Colonic mucosa (tissue), 4 donors: ENCODE data around the gene NME3. TPM values are rescaled to one million over a fixed set of nuclear protein-coding genes. Genes with fewer than 3 reads are reported as not detected.

Experiments used
- DNase-seq: peaks from one replicate; pipeline ENCODE4 v3.0.0-alpha.2; 2020
- H3K27ac ChIP-seq: fragments of 200-600 bp; one replicate; pipeline ENCODE4 v1.8.0; 2021
- H3K27me3 ChIP-seq: fragments of 200-600 bp; one replicate; pipeline ENCODE4 v1.8.0; 2021
- H3K36me3 ChIP-seq: fragments of 200-600 bp; one replicate; pipeline ENCODE4 v1.8.0; 2021
- H3K4me1 ChIP-seq: fragments of 200-600 bp; one replicate; pipeline ENCODE4 v1.8.0; 2021; ENCODE audit warnings: mild to moderate bottlenecking
- H3K4me3 ChIP-seq: fragments of 200-600 bp; one replicate; pipeline ENCODE4 v1.8.0; 2021
- H3K9ac ChIP-seq, 2 donors: one replicate each; pipeline ENCODE4 v1.7.0; 2013; ENCODE audit warnings: control low read depth in 2 of 2, low read depth in 2 of 2, low read length in 2 of 2
- H3K9me3 ChIP-seq: fragments of 200-600 bp; one replicate; pipeline ENCODE4 v1.8.0; 2021
- CTCF ChIP-seq: fragments of 200-600 bp; IDR thresholded peaks from one replicate; pipeline ENCODE4 v1.8.0; 2022; ENCODE audit warnings: antibody characterized with exemption, mild to moderate bottlenecking
- intact Hi-C: fragments of 100-400 bp; cut with DNase I; formaldehyde crosslinking; loops from one replicate; pipeline ENCODE4 v1.14.1; 2022
- total RNA-seq, 2 donors: library from RNA; stranded (reverse); fragmentation: NEBNext Ultra II Directional in 1 of 2; extraction: Animal tissue kit (Norgen Biotek cat#: 25700) in 1 of 2; gene quantifications; one replicate each; pipeline ENCODE4 v1.2.1, GENCODE V29; 2021
- donor health status: healthy.
- donor health status: DM: no; HTN: no; CAD: no.
- donor health status: DM: no; HTN: no; CAD: no.

NME3 gene
- total RNA-seq, 2 donors from 2014 or later, result 61.3 to 79.7 TPM

GRCh38 chr16:1779234-1779701 is 7.9 kb upstream of the NME3 start:
- Histone ChIP-seq H3K36me3 (no peaks in the 10 kb centered on the region), H3K4me1 (peaks cover 15% of the 10 kb centered on the region), H3K27me3 (no peaks in the 10 kb centered on the region), H3K4me3 (no peak overlapping the region), H3K9ac (no peak overlapping the region), H3K9me3 (no peaks in the 10 kb centered on the region), H3K27ac (no peak overlapping the region)
- DNase-seq, result no peak
- intact Hi-C loops, result no loop called here
- no peak for TF ChIP-seq CTCF

GRCh38 chr16:1778200-1779179 is 7.1 kb upstream of the NME3 start:
- Histone ChIP-seq H3K9ac (no peak overlapping the region), H3K4me1 (peaks cover 19% of the 10 kb centered on the region), H3K27me3 (no peaks in the 10 kb centered on the region), H3K4me3 (no peak overlapping the region), H3K27ac (no peak overlapping the region), H3K9me3 (no peaks in the 10 kb centered on the region), H3K36me3 (no peaks in the 10 kb centered on the region)
- no peak for DNase-seq
- no peak for TF ChIP-seq CTCF
- intact Hi-C loops, result no loop called here

GRCh38 chr16:1777375-1778199 is 6.2 kb upstream of the NME3 start:
- no peaks in the 10 kb centered on the region for H3K36me3 ChIP-seq
- H3K4me3 ChIP-seq, result no peak overlapping the region
- H3K27me3 ChIP-seq, result no peaks in the 10 kb centered on the region
- H3K4me1 ChIP-seq, result peaks cover 19% of the 10 kb centered on the region
- no peaks in the 10 kb centered on the region for H3K9me3 ChIP-seq
- no peak for DNase-seq
- no peak overlapping the region for H3K9ac ChIP-seq
- H3K27ac ChIP-seq, result no peak overlapping the region
- TF ChIP-seq CTCF, result no peak
- intact Hi-C loops, result no loop called here

GRCh38 chr16:1776991-1777374 is 5.6 kb upstream of the NME3 start:
- intact Hi-C loops, result no loop called here
- no peak for TF ChIP-seq CTCF
- DNase-seq, result no peak
- Histone ChIP-seq H3K9ac (no peak overlapping the region), H3K9me3 (no peaks in the 10 kb centered on the region), H3K4me1 (peaks cover 19% of the 10 kb centered on the region), H3K36me3 (no peaks in the 10 kb centered on the region), H3K27ac (no peak overlapping the region), H3K4me3 (no peak overlapping the region), H3K27me3 (no peaks in the 10 kb centered on the region)

GRCh38 chr16:1776672-1776955 is 5.3 kb upstream of the NME3 start:
- intact Hi-C loops, result no loop called here
- Histone ChIP-seq H3K9ac (no peak overlapping the region), H3K9me3 (no peaks in the 10 kb centered on the region), H3K27ac (no peak overlapping the region), H3K36me3 (no peaks in the 10 kb centered on the region), H3K4me3 (no peak overlapping the region), H3K4me1 (peaks cover 19% of the 10 kb centered on the region), H3K27me3 (no peaks in the 10 kb centered on the region)
- TF ChIP-seq CTCF, result no peak
- DNase-seq, result no peak
